ENCODE measurements around the gene RANBP2. TPM values are rescaled to one million over a fixed set of nuclear protein-coding genes. Genes with fewer than 3 reads are reported as not detected.

RANBP2 gene
- total and polyA plus RNA-seq, 9 of the 15 experiments (the other 6 are each of a cell fraction or from before 2014, with no cell fraction given), result 11.7 to 97.4 (median 48.1) TPM

- Histone ChIP-seq H3K9ac (ENCODE audit: insufficient read depth in 1 of 2, low read depth in 2 of 2, low read length in 2 of 2) (no peak overlapping the region), H3K9me1 (ENCODE audit: control insufficient read depth, insufficient read depth, low read length) (no peaks in the 10 kb centered on the region), H3K4me3 (no peak overlapping the region), H3K4me1 (replicated peaks in 1 of 2; ENCODE audit: control insufficient read depth in 2 of 2, insufficient read depth in 2 of 2, low read length in 2 of 2) (no peaks in the 10 kb centered on the region), H2AFZ (ENCODE audit: low read depth, low read length) (no peak overlapping the region), H3K4me2 (ENCODE audit: insufficient read depth, low read length) (no peak overlapping the region), H3K9me3 (replicated peaks; ENCODE audit: control insufficient read depth, insufficient read depth, low read depth, low read length) (peaks cover 14% of the 10 kb centered on the region), H3K79me2 (ENCODE audit: control insufficient read depth, insufficient read depth, low read length) (peaks cover 34% of the 10 kb centered on the region), H3K27ac (ENCODE audit: extremely low read depth, low read depth, low read length) (no peak overlapping the region), H3K27me3 (ENCODE audit: control insufficient read depth in 2 of 2, insufficient read depth in 2 of 2, low read length in 2 of 2) (no peaks in the 10 kb centered on the region), H4K20me1 (replicated peaks; ENCODE audit: control insufficient read depth, insufficient read depth, low read length) (no peaks in the 10 kb centered on the region), H3K36me3 (ENCODE audit: control insufficient read depth, insufficient read depth, low read length) (peaks cover 74% of the 10 kb centered on the region)
- 93% methylated on average over 6 of the region's 6 CpGs for WGBS (ENCODE audit: insufficient coverage, low coverage, missing lambda C conversion rate)
- TF ChIP-seq NCOA6 (IDR thresholded peaks at IDR 0.05), result no peak
- TF ChIP-seq HDAC6 (IDR thresholded peaks at IDR 0.05; ENCODE audit: low read depth, low read length), result no peak
- no peak for TF ChIP-seq THRA (IDR thresholded peaks at IDR 0.05)
- TF ChIP-seq CBX5 (IDR thresholded peaks at IDR 0.05; ENCODE audit: borderline replicate concordance, low read depth), result no peak
- TF ChIP-seq CHD4 (IDR thresholded peaks at IDR 0.05; ENCODE audit: insufficient read depth, insufficient replicate concordance, low read depth, low read length, poor library complexity, severe bottlenecking), result no peak
- no peak for TF ChIP-seq GABPB2 (CRISPR knock-in tag; conservative IDR thresholded peaks at IDR 0.05)
- TF ChIP-seq HDGF (IDR thresholded peaks at IDR 0.05), result no peak
- ChIA-PET CTCF (ENCODE audit: low intra/inter-chr PET ratio) (no interaction called here), POLR2A (interaction anchor here (0.8 kb wide), 1 partner anchor 34 kb away, joined by 3 read pairs; no protein-coding TSS in a partner anchor)
- BruUV-seq (replicated peaks), result no TSS peak
- in situ Hi-C loops (cut with MboI), result no loop called here
- ATAC-seq (no peak), DNase-seq (ENCODE audit: extremely low read depth in 1 of 4, low spot score in 3 of 4) (no peak), FAIRE-seq (no peak)
- intact Hi-C loops (cut with micrococcal nuclease), result no loop called here
These were observed 87.3 kb downstream of the RANBP2 start for GRCh38 chr2:108806371-108807113.
